GM12878 (cell line): ENCODE measurements around the gene RFC1. TPM values are rescaled to one million over a fixed set of nuclear protein-coding genes. Genes with fewer than 3 reads are reported as not detected.

Experiments
- ATAC-seq: fragments of 200-7000 bp; cut with Tn5 transposase; 3 replicates; pipeline ENCODE4 v1.9.1; 2020; ENCODE audit warnings: mild to moderate bottlenecking, moderate library complexity
- BruUV-seq: library from RNA; stranded (reverse); fragments of 400-500 nt; replicated peaks from 2 replicates; lab custom pipeline; 2021; lab: Mats Ljungman, UMichigan
- CTCF ChIA-PET: fragments of 300-600 bp; sonication (Branson Sonifier 250); formaldehyde crosslinking; extraction: SDS; loops from one replicate; lab custom pipeline; 2021; ENCODE audit warnings: inconsistent platforms; lab: Yijun Ruan, JAX
- POLR2A ChIA-PET: fragments of 350-600 bp; formaldehyde crosslinking; extraction: SDS; loops from one replicate; lab custom pipeline; 2021; ENCODE audit warnings: inconsistent platforms; lab: Charles Lee
- RAD21 ChIA-PET: fragments of 300-600 bp; sonication (Branson Sonifier 250); formaldehyde crosslinking; loops from one replicate; lab custom pipeline; 2023; ENCODE audit warnings: antibody characterized with exemption; ENCODE audit not compliant: unreplicated experiment; lab: Charles Lee
- SMC1A ChIA-PET: fragments of 300-600 bp; sonication (Branson Sonifier 250); formaldehyde crosslinking; loops from one replicate; lab custom pipeline; 2023; ENCODE audit not compliant: unreplicated experiment, uncharacterized antibody; lab: Charles Lee
- DNase-seq: peaks from one replicate; pipeline ENCODE4 v3.0.0-alpha.2; 2011; ENCODE audit warnings: low read depth, low spot score
- FAIRE-seq: peaks from 3 replicates; lab custom pipeline; 2011; peaks lifted over from hg19 to GRCh38; lab: Jason Lieb, UNC
- H2AFZ ChIP-seq: 2 replicates; pipeline ENCODE4 v1.6.0; 2011; ENCODE audit warnings: low read depth, low read length, control low read depth; ENCODE audit not compliant: control insufficient read depth
- H3K27ac ChIP-seq: 2 replicates; pipeline ENCODE4 v1.5.1; 2011; ENCODE audit warnings: control low read depth; ENCODE audit not compliant: control insufficient read depth, insufficient read depth
- H3K27me3 ChIP-seq, 2 experiments: replicated peaks in 1 of 2; 2 replicates each; pipeline versions ENCODE4 v1.6.0 to v1.6.1; 2011; ENCODE audit warnings: low read length in 1 of 2; ENCODE audit not compliant: control insufficient read depth in 2 of 2, insufficient read depth in 2 of 2
- H3K36me3 ChIP-seq, 2 experiments: 2 replicates each; pipeline ENCODE4 v1.5.1; 2011; ENCODE audit warnings: low read length in 1 of 2; ENCODE audit not compliant: control insufficient read depth in 2 of 2, insufficient read depth in 2 of 2
- H3K4me1 ChIP-seq: 2 replicates; pipeline ENCODE4 v1.6.1; 2011; ENCODE audit warnings: mild to moderate bottlenecking, low read length, moderate library complexity, mixed read lengths; ENCODE audit not compliant: control insufficient read depth, insufficient read depth
- H3K4me2 ChIP-seq: 2 replicates; pipeline ENCODE4 v1.6.0; 2011; ENCODE audit warnings: control low read depth; ENCODE audit not compliant: control insufficient read depth, insufficient read depth
- H3K4me3 ChIP-seq: fragments of 200-600 bp; sonication (generic); 2 replicates; pipeline ENCODE4 v1.5.1; 2016
- H3K79me2 ChIP-seq: 2 replicates; pipeline ENCODE4 v1.6.0; 2011; ENCODE audit warnings: low read length; ENCODE audit not compliant: control insufficient read depth, insufficient read depth
- H3K9ac ChIP-seq: 2 replicates; pipeline ENCODE4 v1.8.0; 2011; ENCODE audit warnings: low read length, control low read depth, mixed read lengths; ENCODE audit not compliant: control insufficient read depth, insufficient read depth
- H3K9me3 ChIP-seq: replicated peaks from 3 replicates; pipeline ENCODE4 v1.5.1; 2011; ENCODE audit warnings: mild to moderate bottlenecking, low read length; ENCODE audit not compliant: control insufficient read depth, insufficient read depth
- H4K20me1 ChIP-seq: 2 replicates; pipeline ENCODE4 v1.6.0; 2011; ENCODE audit not compliant: control insufficient read depth, insufficient read depth
- CBFB ChIP-seq: IDR thresholded peaks from 2 replicates; pipeline ENCODE4 v1.6.1; 2016; ENCODE audit warnings: antibody characterized with exemption, low read depth
- ESRRA ChIP-seq: IDR thresholded peaks from 2 replicates; pipeline ENCODE4 v1.6.1; 2012; ENCODE audit warnings: mild to moderate bottlenecking, low read length, improper control_type of control experiment
- MEF2A ChIP-seq: IDR thresholded peaks from 2 replicates; pipeline ENCODE4 v1.6.1; 2011; ENCODE audit warnings: low read depth, mild to moderate bottlenecking, low read length, moderate library complexity; ENCODE audit not compliant: insufficient read depth
- NKRF ChIP-seq: fragments of 450-650 bp; conservative IDR thresholded peaks from 2 replicates; pipeline ENCODE4 v1.6.1; 2017; ENCODE audit warnings: mild to moderate bottlenecking, moderate library complexity
- RAD51 ChIP-seq: fragments of 450-650 bp; IDR thresholded peaks from 2 replicates; pipeline ENCODE4 v1.6.1; 2016; ENCODE audit warnings: moderate library complexity, mild to moderate bottlenecking, inconsistent platforms
- RUNX3 ChIP-seq: IDR thresholded peaks from 2 replicates; pipeline ENCODE4 v1.6.1; 2012; ENCODE audit warnings: low read length, inconsistent platforms
- SKIL ChIP-seq: fragments of 450-650 bp; IDR thresholded peaks from 2 replicates; pipeline ENCODE4 v1.6.1; 2017; ENCODE audit warnings: mild to moderate bottlenecking, low read depth, inconsistent platforms; ENCODE audit not compliant: poor library complexity, severe bottlenecking
- SUPT20H ChIP-seq: IDR thresholded peaks from 2 replicates; pipeline ENCODE4 v1.6.1; 2011; ENCODE audit warnings: low read depth, mild to moderate bottlenecking, low read length, moderate library complexity, borderline replicate concordance; ENCODE audit not compliant: control insufficient read depth
- USF2 ChIP-seq: IDR thresholded peaks from 2 replicates; pipeline ENCODE4 v1.6.1; 2011; ENCODE audit warnings: low read depth, low read length, improper control_type of control experiment, borderline replicate concordance
- ZBTB33 ChIP-seq: fragments of 450-650 bp; IDR thresholded peaks from 2 replicates; pipeline ENCODE4 v1.6.1; 2017; ENCODE audit warnings: mild to moderate bottlenecking
- ZNF217 ChIP-seq: fragments of 450-650 bp; IDR thresholded peaks from 2 replicates; pipeline ENCODE4 v1.6.1; 2017; ENCODE audit warnings: antibody characterized with exemption, mild to moderate bottlenecking
- ZNF622 ChIP-seq: fragments of 450-650 bp; IDR thresholded peaks from 2 replicates; pipeline ENCODE4 v1.6.1; 2017; ENCODE audit warnings: mild to moderate bottlenecking, inconsistent platforms
- in situ Hi-C: fragments of 300-500 bp; cut with MboI; formaldehyde crosslinking; loops from 9 replicates; pipeline ENCODE4 v1.14.3; 2018; ENCODE audit warnings: mixed read lengths
- intact Hi-C: fragments of 100-400 bp; cut with micrococcal nuclease; formaldehyde crosslinking; loops from one replicate; pipeline ENCODE4 v1.14.2; 2022; ENCODE audit not compliant: unreplicated experiment
- polyA plus RNA-seq, 11 experiments: library from polyadenylated mRNA; depleted of rRNA in 4 of 11; unstranded in 6 of 11; stranded (reverse) in 5 of 11; fragments of >200 nt; fragmentation: Nextera tagmentation in 4 of 11; fragmentation: Illumina TruSeq in 1 of 11; extraction: Ambion mirVana in 4 of 11; extraction: Trizol in 1 of 11; gene quantifications; 1 replicate in 1 of 11; 2 replicates in 10 of 11; pipeline versions ENCODE4 v1.2.1 to v1.2.3, GENCODE V29; 2011 to 2016; ENCODE audit warnings: inconsistent platforms in 2 of 11, missing spikeins in 2 of 11, low read depth in 1 of 11
- total RNA-seq, 4 experiments: library from RNA; depleted of rRNA in 3 of 4; stranded (reverse); fragments of >200 nt in 3 of 4; fragmentation: Illumina TruSeq in 1 of 4; extraction: Trizol in 1 of 4; gene quantifications; 2 replicates each; pipeline versions ENCODE4 v1.2.1 to v1.2.3, GENCODE V29; 2013 to 2021
- TF ChIP-seq, protein P1 (sequence below): IDR thresholded peaks from 2 replicates; pipeline ENCODE4 v1.6.1; 2011; ENCODE audit warnings: borderline replicate concordance, low read depth, mild to moderate bottlenecking, moderate library complexity, mixed read lengths, low read length; ENCODE audit not compliant: insufficient read depth; ENCODE audit errors: extremely low read length

Gene RFC1
- total and polyA plus RNA-seq, 10 of the 15 experiments (the other 5 are each of a cell fraction or from before 2014, with no cell fraction given): 22.5 to 67.8 (median 40.3) TPM

GRCh38 chr4:39320381-39321115, 45.6 kb downstream of the RFC1 start:
- no peaks in the 10 kb centered on the region for H3K4me1 ChIP-seq
- FAIRE-seq: no peak
- TF ChIP-seq ESRRA (no peak), ZBTB33 (no peak), RUNX3 (no peak), USF2 (no peak), ZNF622 (no peak), CBFB (no peak), ZNF217 (no peak), SUPT20H (no peak), NKRF (no peak), MEF2A (no peak), SKIL (no peak), RAD51 (no peak)
- TF ChIP-seq, protein P1, sequence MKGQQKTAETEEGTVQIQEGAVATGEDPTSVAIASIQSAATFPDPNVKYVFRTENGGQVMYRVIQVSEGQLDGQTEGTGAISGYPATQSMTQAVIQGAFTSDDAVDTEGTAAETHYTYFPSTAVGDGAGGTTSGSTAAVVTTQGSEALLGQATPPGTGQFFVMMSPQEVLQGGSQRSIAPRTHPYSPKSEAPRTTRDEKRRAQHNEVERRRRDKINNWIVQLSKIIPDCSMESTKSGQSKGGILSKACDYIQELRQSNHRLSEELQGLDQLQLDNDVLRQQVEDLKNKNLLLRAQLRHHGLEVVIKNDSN: no peak

More at GRCh38 chr4:39320381-39321115, 45.6 kb downstream of the RFC1 start:
- H3K27me3 ChIP-seq: no peaks in the 10 kb centered on the region
- in situ Hi-C loops: no loop called here
- H3K4me3 ChIP-seq: no peak overlapping the region
- no peaks in the 10 kb centered on the region for H4K20me1 ChIP-seq
- POLR2A ChIA-PET: interaction anchor here (0.6 to 0.7 kb wide), 3 partner anchors 42 to 345 kb away, joined by 3 to 4 read pairs (median 3); no protein-coding TSS in a partner anchor
- no peaks in the 10 kb centered on the region for H3K9me3 ChIP-seq
- no peaks in the 10 kb centered on the region for H3K79me2 ChIP-seq
- DNase-seq (no peak), ATAC-seq (no peak)
- RAD21 ChIA-PET: interaction anchor here (0.5 to 0.7 kb wide), 2 partner anchors 34 to 678 kb away, joined by 3 to 4 read pairs; no protein-coding TSS in a partner anchor
- SMC1A ChIA-PET: interaction anchor here (0.7 to 1.6 kb wide), 5 partner anchors 16 to 45 kb away, joined by 3 to 6 read pairs (median 4); partner anchors contain the start of gene RFC1
- H3K27ac ChIP-seq: no peak overlapping the region
- no peak overlapping the region for H2AFZ ChIP-seq
- H3K9ac ChIP-seq: no peak overlapping the region
- intact Hi-C loops: no loop called here
- CTCF ChIA-PET: interaction anchor here (0.5 to 0.7 kb wide), 3 partner anchors 127 to 418 kb away, joined by 3 to 4 read pairs (median 3); no protein-coding TSS in a partner anchor
- H3K4me2 ChIP-seq: no peak overlapping the region
- peaks cover 1 to 18% of the 10 kb centered on the region in 2 experiments; a peak in 3 of 4 replicates for H3K36me3 ChIP-seq
- no TSS peak for BruUV-seq
